B cell (primary cell): ENCODE data around the gene APCDD1. TPM values are rescaled to one million over a fixed set of nuclear protein-coding genes. Genes with fewer than 3 reads are reported as not detected.

Experiments used
- ATAC-seq: fragments of 200-7000 bp; cut with Tn5 transposase; one replicate; pipeline ENCODE4 v1.10.0; 2021; ENCODE audit warnings: low read depth, mild to moderate bottlenecking, moderate number of reproducible peaks, moderate library complexity
- CTCF ChIA-PET: fragments of 350-600 bp; sonication (Branson Sonifier 250); formaldehyde crosslinking; loops from one replicate; lab custom pipeline; 2021; ENCODE audit warnings: antibody characterized with exemption, inconsistent platforms; lab: Charles Lee
- POLR2A ChIA-PET: fragments of 350-600 bp; sonication (Branson Sonifier 250); formaldehyde crosslinking; loops from one replicate; lab custom pipeline; 2021; ENCODE audit warnings: antibody characterized with exemption; lab: Charles Lee
- DNase-seq: peaks from one replicate; pipeline ENCODE4 v3.0.0; 2013
- H2AFZ ChIP-seq: 2 replicates; pipeline ENCODE4 v1.6.1; 2012; ENCODE audit warnings: mild to moderate bottlenecking, low read depth, low read length; ENCODE audit not compliant: insufficient read depth, poor library complexity, severe bottlenecking
- H3K27ac ChIP-seq, 2 donors: 1 replicate in 1 of 2; 2 replicates in 1 of 2; pipeline ENCODE4 v1.5.1; 2012 to 2013; ENCODE audit warnings: low read length in 2 of 2, mild to moderate bottlenecking in 2 of 2, moderate library complexity in 1 of 2
- H3K27me3 ChIP-seq, 4 experiments: fragments of 200-600 bp in 1 of 4; sonication (generic) in 1 of 4; replicated peaks in 1 of 4; 1 replicate in 2 of 4; 2 replicates in 2 of 4; pipeline versions ENCODE4 v1.6.1 to v1.7.0; 2013 to 2016; ENCODE audit warnings: low read length in 3 of 4, mild to moderate bottlenecking in 2 of 4, mixed read lengths in 1 of 4, moderate library complexity in 1 of 4; ENCODE audit not compliant: insufficient read depth in 4 of 4, control insufficient read depth in 3 of 4; ENCODE audit errors: control extremely low read depth in 1 of 4
- H3K36me3 ChIP-seq, 2 experiments: replicated peaks in 1 of 2; 1 replicate in 1 of 2; 2 replicates in 1 of 2; pipeline versions ENCODE4 v1.6.1 to v1.7.1; 2013; ENCODE audit warnings: low read length in 1 of 2; ENCODE audit not compliant: insufficient read depth in 2 of 2, control insufficient read depth in 1 of 2; ENCODE audit errors: control extremely low read depth in 1 of 2, extremely low read depth in 1 of 2
- H3K4me1 ChIP-seq, 2 donors: fragments of 200-600 bp in 1 of 2; sonication (generic) in 1 of 2; 1 replicate in 1 of 2; 2 replicates in 1 of 2; pipeline versions ENCODE4 v1.5.1 to v1.6.1; 2013 to 2017; ENCODE audit warnings: low read length in 2 of 2; ENCODE audit not compliant: control insufficient read depth in 2 of 2, insufficient read depth in 2 of 2
- H3K4me2 ChIP-seq: replicated peaks from 2 replicates; pipeline ENCODE3; 2012; ENCODE audit warnings: mild to moderate bottlenecking, low read depth, low read length; ENCODE audit not compliant: poor library complexity, severe bottlenecking
- H3K4me3 ChIP-seq, 5 experiments: fragments of 200-600 bp in 1 of 5; sonication (generic) in 1 of 5; 1 replicate in 3 of 5; 2 replicates in 2 of 5; pipeline versions ENCODE4 v1.5.1 to v1.7.0; 2011 to 2016; ENCODE audit warnings: low read length in 4 of 5, mild to moderate bottlenecking in 4 of 5, low read depth in 2 of 5, control low read depth in 1 of 5, moderate library complexity in 1 of 5; ENCODE audit not compliant: insufficient read depth in 1 of 5; ENCODE audit errors: control extremely low read depth in 1 of 5, extremely low read depth in 1 of 5
- H3K79me2 ChIP-seq: fragments of 200-600 bp; sonication (generic); one replicate; pipeline ENCODE4 v1.6.0; 2016; ENCODE audit warnings: low read length; ENCODE audit not compliant: control insufficient read depth, insufficient read depth
- H3K9ac ChIP-seq: fragments of 200-600 bp; sonication (generic); 2 replicates; pipeline ENCODE4 v1.6.1; 2017; ENCODE audit warnings: mild to moderate bottlenecking, low read length, moderate library complexity
- H3K9me3 ChIP-seq, 3 donors: one replicate each; pipeline versions ENCODE4 v1.6.1 to v1.7.1; 2013; ENCODE audit warnings: low read length in 2 of 3; ENCODE audit not compliant: control insufficient read depth in 2 of 3, insufficient read depth in 1 of 3; ENCODE audit errors: control extremely low read depth in 1 of 3
- H4K20me1 ChIP-seq: 2 replicates; pipeline ENCODE4 v1.6.0; 2012; ENCODE audit warnings: mild to moderate bottlenecking, low read length; ENCODE audit not compliant: insufficient read depth, control insufficient read depth, poor library complexity, severe bottlenecking
- H3K27ac Mint-ChIP-seq: one replicate; pipeline ENCODE4 v1.8.0; 2021; ENCODE audit warnings: mixed read lengths
- H3K27me3 Mint-ChIP-seq: one replicate; pipeline ENCODE4 v1.8.0; 2021; ENCODE audit warnings: mixed read lengths
- H3K4me1 Mint-ChIP-seq: one replicate; pipeline ENCODE4 v1.8.0; 2021; ENCODE audit warnings: mixed read lengths
- H3K4me3 Mint-ChIP-seq: one replicate; pipeline ENCODE4 v1.8.0; 2021; ENCODE audit warnings: mixed read lengths
- H3K9me3 Mint-ChIP-seq: one replicate; pipeline ENCODE4 v1.8.0; 2022; ENCODE audit warnings: mixed read lengths; ENCODE audit not compliant: insufficient read depth
- CTCF ChIP-seq: fragments of 200-600 bp; IDR thresholded peaks from one replicate; pipeline ENCODE4 v1.8.0; 2022; ENCODE audit warnings: antibody characterized with exemption, mild to moderate bottlenecking
- EZH2 ChIP-seq: IDR thresholded peaks from 2 replicates; pipeline ENCODE4 v1.6.1; 2012; ENCODE audit warnings: borderline replicate concordance, low read depth, mild to moderate bottlenecking, moderate library complexity, low read length; ENCODE audit not compliant: insufficient read depth, poor library complexity, severe bottlenecking
- WGBS: methylation state at CpG from one replicate; pipeline ENCODE4 v1.1.5; 2013; ENCODE audit warnings: missing lambda C conversion rate; ENCODE audit not compliant: insufficient coverage; 5-methylcytosine and 5-hydroxymethylcytosine counted together
- intact Hi-C: fragments of 100-400 bp; cut with micrococcal nuclease; formaldehyde crosslinking; loops from one replicate; pipeline ENCODE4 v1.10.0; 2022
- polyA plus RNA-seq: library from polyadenylated mRNA; depleted of rRNA; stranded (reverse); fragments of >200 nt; gene quantifications from 2 replicates; pipeline ENCODE4 v1.2.3, GENCODE V29; 2012
- total RNA-seq, 2 donors: library from RNA; stranded (reverse); fragments of 120-200 nt in 1 of 2; gene quantifications; 1 replicate in 1 of 2; 2 replicates in 1 of 2; pipeline versions ENCODE4 v1.2.3 to v1.2.4, GENCODE V29; 2013 to 2022

APCDD1 gene
- total and polyA plus RNA-seq, 2 donors (not counting 1 experiment from before 2014, with no cell fraction given), result 1.0 to 1.1 TPM

DNA sequence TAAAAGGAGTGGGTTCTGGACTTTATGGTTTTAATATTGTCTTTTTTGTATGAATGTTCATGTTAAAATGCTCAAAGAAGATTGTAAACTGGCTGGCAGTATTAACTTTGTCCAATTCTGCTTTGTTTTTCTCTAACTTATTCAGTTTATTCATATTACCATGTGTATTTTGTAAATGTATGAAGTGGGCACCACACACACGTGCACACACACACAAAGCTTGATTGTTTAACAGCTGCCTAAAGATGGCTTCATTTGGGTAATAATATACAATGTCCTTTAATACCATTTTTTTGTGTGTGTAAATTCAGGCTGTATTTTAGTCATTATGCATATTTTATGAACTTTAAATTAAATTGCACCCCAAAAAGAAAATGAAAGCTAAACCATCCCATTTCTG lies 11.4 kb upstream of the APCDD1 start:
- no peak overlapping the region for H2AFZ ChIP-seq
- POLR2A ChIA-PET, result no interaction called here
- Mint-ChIP-seq H3K27me3 (peaks cover 7% of the 10 kb centered on the region), H3K4me1 (peaks cover 2% of the 10 kb centered on the region), H3K4me3 (no peak overlapping the region), H3K9me3 (no peaks in the 10 kb centered on the region), H3K27ac (no peak overlapping the region)
- intact Hi-C loops, result no loop called here
- no peaks in the 10 kb centered on the region for H3K9me3 ChIP-seq
- no peak for TF ChIP-seq EZH2
- no peak for TF ChIP-seq CTCF
- H3K36me3 ChIP-seq, result no peaks in the 10 kb centered on the region
- H3K27ac ChIP-seq, result no peak overlapping the region
- H3K4me2 ChIP-seq, result no peak overlapping the region
- CTCF ChIA-PET, result no interaction called here
- ATAC-seq (no peak), DNase-seq (no peak)
- no peak overlapping the region for H3K4me3 ChIP-seq
- no peak overlapping the region for H3K9ac ChIP-seq
- no peaks in the 10 kb centered on the region for H4K20me1 ChIP-seq
- H3K27me3 ChIP-seq, result no peaks in the 10 kb centered on the region
- H3K79me2 ChIP-seq, result no peaks in the 10 kb centered on the region
- H3K4me1 ChIP-seq, result no peaks in the 10 kb centered on the region
- WGBS, result no CpG with 5 or more reads among the region's 1 CpG

- no peak overlapping the region for H2AFZ ChIP-seq
- Mint-ChIP-seq H3K4me3 (no peak overlapping the region), H3K4me1 (peaks cover 2% of the 10 kb centered on the region), H3K27ac (no peak overlapping the region), H3K9me3 (no peaks in the 10 kb centered on the region), H3K27me3 (peaks cover 7% of the 10 kb centered on the region)
- intact Hi-C loops, result no loop called here
- no peaks in the 10 kb centered on the region for H3K4me1 ChIP-seq
- no peak overlapping the region for H3K4me2 ChIP-seq
- WGBS, result no CpG with 5 or more reads among the region's 9 CpGs
- ATAC-seq, result no peak
- no peak overlapping the region for H3K9ac ChIP-seq
- no peaks in the 10 kb centered on the region for H3K9me3 ChIP-seq
- POLR2A ChIA-PET, result no interaction called here
- H3K79me2 ChIP-seq, result no peaks in the 10 kb centered on the region
- no peak for TF ChIP-seq EZH2
- TF ChIP-seq CTCF, result no peak
- CTCF ChIA-PET, result no interaction called here
- no peak overlapping the region for H3K4me3 ChIP-seq
- no peaks in the 10 kb centered on the region for H4K20me1 ChIP-seq
- H3K36me3 ChIP-seq, result no peaks in the 10 kb centered on the region
- H3K27me3 ChIP-seq, result no peaks in the 10 kb centered on the region
- DNase-seq, result no peak
- H3K27ac ChIP-seq, result no peak overlapping the region
These were observed 10.0 kb upstream of the APCDD1 start for GRCh38 chr18:10444314-10445006.
